Activated CD8-positive, alpha-beta memory T cell treated with anti-CD3 and anti-CD28 coated beads, Interleukin-2, amount 50 U/mL, for 1 hour (primary cell): Measurements from ENCODE around the gene FUT1.

Experiments
- DNase-seq: peaks from one replicate; pipeline ENCODE4 v3.0.0-alpha.2; 2020; ENCODE audit errors: extremely low read depth

FUT1 gene

GRCh38 chr19:48741129-48741999, 11.1 kb downstream of the FUT1 start:
- no peak for DNase-seq

GRCh38 chr19:48740164-48740972, 12.1 kb downstream of the FUT1 start, which contains the start of gene RASIP1:
Gene RASIP1 (minus strand): TSS chr19:48740610. CDS start chr19:48740282, 328 bp downstream.
- DNase-seq: no peak

DNA sequence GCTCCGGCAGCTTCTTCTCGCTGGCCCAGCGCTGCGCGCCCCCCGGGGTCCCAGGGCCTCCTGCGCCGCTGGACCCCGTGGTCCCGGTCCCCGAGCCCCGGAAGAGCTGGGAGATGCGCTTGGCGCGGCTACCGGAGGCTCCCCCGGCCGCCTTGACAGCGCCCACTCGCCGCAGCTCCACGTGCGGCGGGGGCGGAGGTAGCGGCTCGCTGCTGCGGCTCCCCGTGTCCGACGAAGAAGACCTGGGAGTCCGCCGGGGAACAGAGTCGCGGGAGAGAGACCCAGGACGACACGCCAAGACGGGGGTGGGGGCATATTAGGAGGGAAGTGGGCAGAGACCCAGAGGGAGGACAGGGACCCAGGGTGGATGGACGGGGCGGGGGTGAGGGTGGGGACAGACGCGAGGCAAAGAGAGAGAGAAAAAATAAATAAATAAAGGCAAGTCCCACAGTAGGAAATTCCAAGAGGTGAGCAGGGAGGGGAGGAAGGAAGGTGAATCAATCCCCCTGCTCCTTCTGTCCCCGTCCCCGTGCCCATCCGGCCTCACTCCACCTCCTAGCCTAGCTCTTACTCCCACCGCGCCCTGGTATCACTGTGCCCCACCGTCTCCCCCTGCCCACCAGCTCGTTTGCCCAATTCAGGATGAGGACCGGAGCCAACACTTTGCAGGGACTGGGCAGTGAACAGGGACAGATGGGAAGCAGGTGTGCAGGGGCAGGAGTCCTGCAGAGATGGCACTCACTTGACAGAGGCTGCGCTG, 12.9 kb downstream of the FUT1 start:
- DNase-seq: no peak

- DNase-seq: peak; percentile 69
Observed at GRCh38 chr19:48738557-48739403, 13.7 kb downstream of the FUT1 start.

DNA sequence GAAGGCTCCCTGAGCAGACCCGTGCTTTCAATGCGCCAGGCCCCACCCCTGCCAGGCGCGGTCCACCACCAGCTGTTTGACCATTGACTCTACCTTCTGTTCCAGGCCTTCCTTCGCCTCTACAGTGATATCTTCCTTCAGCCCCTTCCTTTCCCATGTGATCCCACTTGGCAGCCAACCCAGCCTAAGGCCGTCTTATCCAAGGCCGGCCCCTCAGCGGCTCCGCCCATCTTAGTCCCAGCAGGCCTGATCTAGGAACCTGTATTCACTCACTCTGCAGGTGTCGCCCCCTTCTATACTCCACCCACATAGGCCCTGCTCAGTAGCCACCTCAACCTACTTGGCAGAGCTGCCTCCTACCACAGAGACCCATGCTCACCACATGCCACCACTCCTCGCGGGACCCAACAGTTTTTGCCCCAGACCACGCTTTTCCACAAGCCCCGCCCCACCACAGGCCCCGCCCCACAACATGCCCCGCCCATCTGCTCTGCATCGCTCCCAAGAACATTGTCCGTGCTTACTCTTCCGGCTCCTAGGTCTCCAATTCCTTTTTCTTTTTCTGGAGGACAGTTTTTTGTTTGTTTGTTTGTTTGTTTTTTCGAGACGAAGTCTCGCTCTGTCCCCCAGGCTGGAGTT, 15.0 kb downstream of the FUT1 start:
- DNase-seq: no peak

- DNase-seq: no peak
Observed at GRCh38 chr19:48735031-48735615, 17.3 kb downstream of the FUT1 start.

GRCh38 chr19:48734625-48735024, 17.8 kb downstream of the FUT1 start:
- DNase-seq: no peak

- no peak for DNase-seq
Observed at GRCh38 chr19:48731452-48731851, 21.0 kb downstream of the FUT1 start.

- no peak for DNase-seq
Observed at GRCh38 chr19:48728911-48729664, 23.4 kb downstream of the FUT1 start.

DNA sequence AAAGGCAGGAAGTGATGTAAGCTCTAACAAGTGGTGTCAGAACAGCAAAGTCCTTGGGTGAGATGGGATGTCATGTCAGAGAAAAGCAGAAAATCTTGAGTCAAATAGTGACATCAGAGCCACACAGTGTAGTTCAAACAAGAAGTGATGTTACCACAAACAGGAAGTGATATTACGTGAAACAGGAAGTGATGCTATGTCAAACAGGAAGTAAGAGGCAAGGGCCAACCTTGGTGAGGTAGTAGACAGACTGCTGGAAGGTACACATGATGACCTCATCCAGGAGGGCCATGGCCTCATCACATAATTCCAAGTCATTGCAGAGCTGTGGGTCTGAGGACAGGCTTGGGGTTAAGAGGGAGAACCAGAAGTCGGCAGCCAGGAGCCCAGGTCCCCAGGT, 25.9 kb downstream of the FUT1 start:
- DNase-seq: no peak

DNA sequence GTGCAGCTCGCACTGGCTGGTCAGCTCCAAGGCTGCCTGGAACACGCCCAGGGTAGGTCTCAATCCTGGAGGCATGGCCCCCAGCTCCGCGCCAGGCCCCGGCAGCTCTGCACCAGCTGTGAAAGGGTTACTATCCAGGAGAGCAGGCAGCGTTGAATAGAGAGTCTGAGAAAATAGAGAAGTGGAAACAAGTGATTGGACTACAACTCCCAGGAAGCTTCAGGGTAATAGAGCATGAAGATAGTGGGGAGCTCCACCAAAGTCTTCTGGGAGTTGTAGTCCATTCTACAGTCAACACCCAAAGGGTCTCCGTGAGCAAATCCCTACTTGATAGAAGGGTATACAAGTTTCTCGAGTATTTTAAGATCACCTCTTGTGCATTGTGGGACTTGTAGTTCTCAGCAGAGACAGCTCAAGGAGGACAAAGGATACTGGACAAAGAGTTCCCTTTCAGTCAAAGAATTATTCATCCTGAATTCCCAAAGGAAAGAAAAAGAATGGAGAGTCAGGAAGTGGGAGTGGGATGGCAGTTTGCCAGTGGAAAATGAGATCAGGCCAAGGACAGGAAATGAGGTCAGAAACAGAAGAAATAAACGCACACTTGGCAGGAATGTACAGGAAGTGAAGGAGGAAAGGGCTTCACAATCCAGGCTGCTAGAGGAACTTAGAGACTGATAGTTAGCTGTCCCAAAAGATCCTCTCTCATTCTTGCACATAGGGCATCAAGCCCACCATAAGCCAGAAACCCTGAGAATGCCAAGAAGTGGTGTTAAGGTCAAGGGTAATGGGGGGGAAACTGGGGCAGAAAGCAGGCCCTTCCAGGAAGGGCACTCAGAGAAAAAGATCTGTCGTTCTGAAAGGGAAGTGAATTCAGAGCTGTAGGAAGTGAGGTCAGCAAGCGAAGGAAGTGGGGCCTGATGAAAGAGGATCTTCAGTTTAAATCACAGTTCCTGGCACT, 27.4 kb downstream of the FUT1 start:
- no peak for DNase-seq

GRCh38 chr19:48722196-48722708, 30.2 kb downstream of the FUT1 start:
- DNase-seq: no peak

- peak; percentile 73 for DNase-seq
Observed at GRCh38 chr19:48720613-48721296, 31.7 kb downstream of the FUT1 start.

- no peak for DNase-seq
Observed at GRCh38 chr19:48720251-48720612, 32.2 kb downstream of the FUT1 start.

DNA sequence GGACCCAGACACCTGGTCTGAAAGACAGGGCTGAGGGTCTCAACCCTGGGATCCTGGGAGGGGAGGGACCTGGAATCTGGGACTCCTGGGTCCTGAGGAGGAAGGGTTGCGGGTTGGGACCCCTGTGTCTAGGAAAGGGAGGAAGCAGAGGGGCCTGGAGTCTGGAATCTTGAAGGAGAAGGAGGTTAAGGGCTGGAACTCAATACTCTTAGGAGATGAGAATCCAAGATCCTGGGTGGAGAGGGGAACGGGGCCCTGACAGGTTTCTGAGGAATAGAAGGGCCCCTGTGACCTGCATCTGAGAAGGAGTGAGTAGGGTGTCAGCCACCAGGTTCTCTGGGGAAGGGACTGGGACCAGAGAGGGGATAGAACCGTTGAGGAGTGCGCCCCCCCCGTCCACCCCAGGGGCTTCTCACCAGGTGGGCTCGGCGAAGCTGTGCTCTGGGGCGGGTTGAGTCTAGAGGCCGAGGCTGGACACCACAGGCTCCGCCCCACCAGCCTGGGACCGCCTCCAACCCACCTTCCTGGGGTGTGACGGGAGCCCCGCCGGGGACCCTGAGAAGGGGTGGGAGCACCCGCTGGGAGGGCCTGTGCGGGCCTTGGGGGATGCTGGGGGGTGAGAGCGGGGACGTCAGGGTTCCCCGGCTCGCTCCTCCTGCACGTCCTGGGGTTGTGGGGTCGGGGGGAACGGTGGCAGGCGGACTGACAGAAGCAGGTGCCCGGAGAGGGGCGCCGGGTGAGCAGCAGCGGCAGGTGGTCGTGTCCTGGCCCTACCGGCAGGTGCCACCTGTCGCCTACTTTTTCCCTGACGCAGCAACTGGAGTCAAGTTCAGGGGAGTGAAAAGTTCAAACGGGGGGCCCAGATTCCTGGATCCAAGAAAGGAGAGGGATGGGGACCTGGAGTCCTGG, 32.9 kb downstream of the FUT1 start, which contains the start of gene MAMSTR:
MAMSTR (minus strand) TSS at position 463 of the 909 bp plus-strand sequence. CDS start 694 bp downstream, outside the sequence.
- DNase-seq: no peak

- DNase-seq: no peak
Observed at GRCh38 chr19:48718711-48719231, 33.7 kb downstream of the FUT1 start.
